Nephron (organoid): ENCODE measurements around the gene CACNA1I.

Experiments
- H3K27ac Mint-ChIP-seq, 3 experiments: 2 replicates each; pipeline ENCODE4 v1.8.0; 2020; ENCODE audit warnings: mixed read lengths in 3 of 3, mild to moderate bottlenecking in 2 of 3, moderate library complexity in 1 of 3
- H3K27me3 Mint-ChIP-seq: 2 replicates; pipeline ENCODE4 v1.8.0; 2021; ENCODE audit warnings: low read depth, mild to moderate bottlenecking, moderate library complexity, mixed read lengths
- H3K36me3 Mint-ChIP-seq: 2 replicates; pipeline ENCODE4 v1.8.0; 2020; ENCODE audit warnings: low read depth, mixed read lengths
- H3K4me1 Mint-ChIP-seq: 2 replicates; pipeline ENCODE4 v1.8.0; 2020; ENCODE audit warnings: mixed read lengths
- H3K4me3 Mint-ChIP-seq, 3 experiments: 2 replicates each; pipeline ENCODE4 v1.8.0; 2020; ENCODE audit warnings: mild to moderate bottlenecking in 3 of 3, mixed read lengths in 3 of 3, moderate library complexity in 2 of 3
- H3K9me3 Mint-ChIP-seq: 2 replicates; pipeline ENCODE4 v1.8.0; 2020; ENCODE audit warnings: mixed read lengths
- TF ChIP-seq, protein P1 (sequence below), 3 experiments: fragments of 200-600 bp; sonication (generic); IDR thresholded peaks; one replicate each; pipeline ENCODE4 v1.5.0; 2021; ENCODE audit warnings: antibody characterized with exemption in 3 of 3; ENCODE audit not compliant: unreplicated experiment in 3 of 3

The CACNA1I gene

GRCh38 chr22:39655004-39655579, 84.5 kb downstream of the CACNA1I start:
- Mint-ChIP-seq H3K4me1 (peaks cover 7% of the 10 kb centered on the region), H3K27me3 (peaks cover 54% of the 10 kb centered on the region), H3K9me3 (no peaks in the 10 kb centered on the region), H3K27ac (no peak overlapping the region), H3K4me3 (no peak overlapping the region), H3K36me3 (no peaks in the 10 kb centered on the region)
- TF ChIP-seq, protein P1, sequence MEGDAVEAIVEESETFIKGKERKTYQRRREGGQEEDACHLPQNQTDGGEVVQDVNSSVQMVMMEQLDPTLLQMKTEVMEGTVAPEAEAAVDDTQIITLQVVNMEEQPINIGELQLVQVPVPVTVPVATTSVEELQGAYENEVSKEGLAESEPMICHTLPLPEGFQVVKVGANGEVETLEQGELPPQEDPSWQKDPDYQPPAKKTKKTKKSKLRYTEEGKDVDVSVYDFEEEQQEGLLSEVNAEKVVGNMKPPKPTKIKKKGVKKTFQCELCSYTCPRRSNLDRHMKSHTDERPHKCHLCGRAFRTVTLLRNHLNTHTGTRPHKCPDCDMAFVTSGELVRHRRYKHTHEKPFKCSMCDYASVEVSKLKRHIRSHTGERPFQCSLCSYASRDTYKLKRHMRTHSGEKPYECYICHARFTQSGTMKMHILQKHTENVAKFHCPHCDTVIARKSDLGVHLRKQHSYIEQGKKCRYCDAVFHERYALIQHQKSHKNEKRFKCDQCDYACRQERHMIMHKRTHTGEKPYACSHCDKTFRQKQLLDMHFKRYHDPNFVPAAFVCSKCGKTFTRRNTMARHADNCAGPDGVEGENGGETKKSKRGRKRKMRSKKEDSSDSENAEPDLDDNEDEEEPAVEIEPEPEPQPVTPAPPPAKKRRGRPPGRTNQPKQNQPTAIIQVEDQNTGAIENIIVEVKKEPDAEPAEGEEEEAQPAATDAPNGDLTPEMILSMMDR (IDR thresholded peaks at IDR 0.05; ENCODE audit: unreplicated experiment in 3 of 3) = no peak

DNA sequence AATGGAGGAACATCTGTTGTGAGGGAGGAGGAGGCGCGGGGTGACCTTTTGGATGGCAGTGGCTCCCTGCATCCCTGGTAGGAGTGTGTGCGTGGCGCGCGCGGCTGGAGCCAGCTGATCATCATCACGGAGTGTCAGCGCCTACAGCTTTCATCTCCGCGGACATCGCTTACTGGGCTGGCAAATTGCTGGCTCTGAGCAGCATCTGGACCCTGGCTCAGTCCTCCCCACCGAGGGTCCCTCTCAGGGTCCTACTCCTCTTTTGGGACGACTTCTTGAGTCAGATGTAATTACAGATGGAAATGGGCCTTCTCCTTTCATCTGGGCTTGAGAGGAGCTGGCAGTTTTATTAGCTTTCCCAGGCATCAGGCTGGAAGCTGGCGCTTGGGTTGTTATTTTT, 85.3 kb downstream of the CACNA1I start:
- Mint-ChIP-seq H3K36me3 (no peaks in the 10 kb centered on the region), H3K4me3 (no peak overlapping the region), H3K27me3 (peaks cover 61% of the 10 kb centered on the region), H3K9me3 (no peaks in the 10 kb centered on the region), H3K27ac (no peak overlapping the region), H3K4me1 (peaks cover 7% of the 10 kb centered on the region)
- TF ChIP-seq, protein P1 (IDR thresholded peaks at IDR 0.05; ENCODE audit: unreplicated experiment in 3 of 3) = no peak

DNA sequence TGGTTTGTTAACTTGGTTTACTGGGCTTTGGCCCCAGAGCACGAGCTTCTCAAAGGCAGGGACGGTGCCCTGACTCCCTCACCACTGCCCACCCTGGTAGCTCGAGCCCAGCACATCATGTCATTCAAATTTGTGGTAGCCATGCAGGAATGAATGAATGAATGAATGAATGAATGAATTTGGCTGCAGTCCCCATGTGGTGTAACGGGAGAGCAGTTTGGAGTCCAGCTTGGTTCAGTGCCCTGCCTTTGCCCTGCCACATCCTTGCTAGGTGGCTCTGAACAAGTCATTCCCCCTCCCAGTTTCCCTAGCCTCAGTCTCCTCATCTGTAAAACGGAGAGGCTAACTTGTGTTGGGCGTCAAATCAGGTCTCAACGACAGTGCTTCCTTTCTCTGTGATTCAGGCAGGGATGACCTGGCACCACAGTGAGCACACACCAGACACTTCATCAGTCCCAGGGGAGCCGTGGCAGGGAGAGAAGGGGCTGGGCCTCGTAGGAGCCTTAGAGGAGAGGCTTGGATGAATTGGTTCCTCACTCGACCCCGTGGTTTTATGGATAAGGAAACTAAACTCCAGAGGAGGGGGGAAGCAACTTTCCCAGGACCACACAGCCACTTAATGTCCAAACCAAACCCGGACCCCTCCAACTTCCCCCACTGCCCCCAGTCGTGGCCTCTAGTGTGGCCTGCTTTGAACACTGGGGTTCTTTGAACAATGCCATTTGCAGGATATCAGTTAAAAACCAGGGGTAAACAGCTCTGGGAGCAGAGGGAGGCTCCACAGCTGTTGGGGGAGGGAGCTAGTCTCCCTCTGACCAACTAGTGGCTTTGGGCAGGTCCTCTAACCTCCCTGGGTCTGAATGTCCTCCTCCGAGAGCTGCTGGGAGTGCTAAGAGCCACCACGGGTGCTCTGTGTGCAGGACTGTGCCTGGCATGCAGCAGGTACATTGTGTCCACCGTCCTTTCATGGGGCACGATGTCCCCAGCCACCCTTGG, 86.2 kb downstream of the CACNA1I start:
- H3K27ac Mint-ChIP-seq = no peak overlapping the region
- TF ChIP-seq, protein P1 (IDR thresholded peaks at IDR 0.05; ENCODE audit: unreplicated experiment in 3 of 3) = no peak
- H3K4me1 Mint-ChIP-seq = peaks cover 7% of the 10 kb centered on the region
- no peaks in the 10 kb centered on the region for H3K36me3 Mint-ChIP-seq
- peaks cover 71% of the 10 kb centered on the region for H3K27me3 Mint-ChIP-seq
- H3K9me3 Mint-ChIP-seq = no peaks in the 10 kb centered on the region
- no peak overlapping the region for H3K4me3 Mint-ChIP-seq

DNA sequence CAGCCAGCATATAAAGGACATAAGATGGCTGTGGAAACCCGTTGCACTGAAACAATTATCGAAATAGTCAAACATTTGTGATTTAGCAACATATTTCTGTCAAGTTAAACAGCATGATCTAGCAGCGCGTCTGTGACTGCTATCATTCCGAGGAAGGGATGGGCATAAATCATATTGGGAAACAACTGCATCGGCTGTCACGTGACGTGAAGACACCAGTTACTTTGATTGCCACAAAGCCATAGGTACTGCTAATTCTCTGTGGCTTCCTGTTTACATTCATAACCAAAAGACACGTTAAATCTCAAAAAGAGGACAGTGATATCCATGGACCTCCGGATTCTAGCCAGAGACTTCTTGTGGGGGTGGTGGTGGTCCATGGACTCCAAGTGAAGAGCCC, 87.8 kb downstream of the CACNA1I start:
- H3K36me3 Mint-ChIP-seq = no peaks in the 10 kb centered on the region
- peaks cover 80% of the 10 kb centered on the region for H3K27me3 Mint-ChIP-seq
- TF ChIP-seq, protein P1 (IDR thresholded peaks at IDR 0.05; ENCODE audit: unreplicated experiment in 3 of 3) = no peak
- H3K4me1 Mint-ChIP-seq = peaks cover 7% of the 10 kb centered on the region
- H3K27ac Mint-ChIP-seq = no peak overlapping the region
- H3K4me3 Mint-ChIP-seq = no peak overlapping the region
- H3K9me3 Mint-ChIP-seq = no peaks in the 10 kb centered on the region

DNA sequence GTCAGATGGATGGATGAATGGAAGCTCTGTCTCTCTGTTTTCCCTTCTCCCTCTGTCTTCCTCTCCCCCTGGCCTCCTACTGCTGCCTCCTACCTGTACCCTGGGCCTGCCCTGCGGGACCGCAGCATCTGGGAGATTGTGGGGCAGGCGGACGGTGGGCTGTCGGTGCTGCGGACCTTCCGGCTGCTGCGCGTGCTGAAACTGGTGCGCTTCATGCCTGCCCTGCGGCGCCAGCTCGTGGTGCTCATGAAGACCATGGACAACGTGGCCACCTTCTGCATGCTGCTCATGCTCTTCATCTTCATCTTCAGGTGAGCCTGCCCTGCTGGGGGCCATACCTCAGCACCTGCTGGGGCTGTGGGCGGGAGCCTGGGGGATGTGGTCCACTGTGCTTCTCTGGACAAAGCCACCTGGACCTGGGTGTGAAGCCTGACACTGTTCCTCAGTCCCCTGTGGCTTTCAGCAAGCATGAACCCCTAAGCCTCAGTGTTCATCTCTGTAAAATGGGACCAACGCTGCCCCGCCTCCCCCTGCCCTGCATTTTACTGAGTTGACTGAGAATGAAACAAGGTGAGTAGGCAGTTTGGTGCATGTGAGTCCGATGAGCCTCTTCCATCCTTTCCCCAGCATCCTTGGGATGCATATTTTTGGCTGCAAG, 88.4 kb downstream of the CACNA1I start:
- Mint-ChIP-seq H3K9me3 (no peaks in the 10 kb centered on the region), H3K27me3 (peaks cover 86% of the 10 kb centered on the region), H3K36me3 (no peaks in the 10 kb centered on the region), H3K4me3 (no peak overlapping the region), H3K27ac (no peak overlapping the region), H3K4me1 (peaks cover 7% of the 10 kb centered on the region)
- TF ChIP-seq, protein P1 (IDR thresholded peaks at IDR 0.05; ENCODE audit: unreplicated experiment in 3 of 3) = no peak
